GM21381 (cell line): ENCODE measurements around the gene AQR.
"Not testable (repeated sequence)": the region's sequence is repeated elsewhere in the genome, so short reads cannot be mapped to it uniquely, and the experiment has no call there.

ENCODE experiments used
- ATAC-seq: cut with Tn5 transposase; IDR thresholded peaks from one replicate; pipeline ENCODE4 v1.9.1; 2021; ENCODE audit warnings: mild to moderate bottlenecking, moderate library complexity; ENCODE audit not compliant: unreplicated experiment

The AQR gene

DNA sequence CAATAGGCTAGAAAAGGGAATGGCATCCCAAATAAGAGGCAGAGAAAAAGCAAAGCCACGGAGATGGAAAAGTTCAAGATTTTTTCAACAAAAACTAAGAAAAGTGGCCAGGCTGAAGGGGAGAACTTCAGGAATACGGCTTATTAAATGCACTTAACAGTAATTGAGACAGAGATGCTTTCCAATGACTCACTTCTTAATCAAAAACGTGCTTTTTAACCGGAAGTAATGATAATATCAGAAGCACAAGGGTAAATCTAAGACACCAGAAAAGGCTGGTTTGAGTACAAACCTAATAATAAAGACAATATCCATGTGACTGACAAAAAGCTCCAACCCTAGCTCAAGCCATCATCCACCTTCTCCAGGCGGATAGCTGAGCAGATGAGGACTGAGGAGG, 149.4 kb downstream of the AQR start:
- no peak for ATAC-seq

DNA sequence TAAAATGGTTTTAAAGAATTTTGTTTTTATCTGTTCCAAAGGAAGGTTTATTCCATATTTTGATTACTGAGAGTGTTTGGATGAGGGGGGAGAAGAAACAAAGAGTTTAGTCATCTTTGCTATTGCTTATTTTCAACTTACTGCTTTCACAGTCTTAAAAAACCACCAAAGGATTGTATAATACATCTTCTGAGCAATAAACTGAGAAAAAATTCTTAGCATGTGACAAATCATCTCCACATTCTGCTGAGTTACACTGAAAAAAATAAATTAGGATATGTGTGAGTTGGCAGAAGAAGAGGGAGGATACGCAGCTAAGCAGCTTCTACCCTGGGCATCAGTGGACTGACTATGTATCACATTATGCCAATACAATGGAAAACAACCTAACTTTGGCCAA, 151.0 kb downstream of the AQR start:
- ATAC-seq, result no peak

GRCh38 chr15:34815836-34816235, 153.7 kb downstream of the AQR start:
- ATAC-seq, result no peak

GRCh38 chr15:34813446-34814190, 155.9 kb downstream of the AQR start:
- ATAC-seq, result no peak

DNA sequence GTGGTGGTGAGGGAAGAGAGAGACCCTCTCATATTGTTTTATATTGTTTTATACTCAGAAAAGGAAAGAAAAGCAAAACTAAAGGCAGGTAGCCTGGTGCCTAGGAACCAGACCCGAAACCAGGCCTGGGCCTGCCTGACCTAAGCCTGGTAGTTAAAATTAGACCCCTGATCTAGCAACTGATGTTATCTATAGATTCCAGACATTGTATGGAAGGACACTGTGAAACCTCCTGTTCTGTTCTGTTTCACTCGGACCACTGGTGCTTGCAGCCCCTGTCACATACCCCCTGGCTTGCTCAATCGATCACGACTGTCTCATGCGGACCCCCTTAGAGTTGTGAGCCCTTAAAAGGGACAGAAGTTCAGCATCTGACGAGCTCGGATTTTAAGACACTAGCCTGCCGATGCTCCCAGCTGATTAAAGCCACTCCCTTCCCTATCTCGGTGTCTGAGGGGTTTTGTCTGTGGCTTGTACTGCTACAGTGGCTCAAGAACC, 156.6 kb downstream of the AQR start:
- ATAC-seq, result not testable (repeated sequence)

GRCh38 chr15:34812369-34812768, 157.2 kb downstream of the AQR start:
- no peak for ATAC-seq

GRCh38 chr15:34810443-34811129, 159.0 kb downstream of the AQR start:
- ATAC-seq, result no peak

DNA sequence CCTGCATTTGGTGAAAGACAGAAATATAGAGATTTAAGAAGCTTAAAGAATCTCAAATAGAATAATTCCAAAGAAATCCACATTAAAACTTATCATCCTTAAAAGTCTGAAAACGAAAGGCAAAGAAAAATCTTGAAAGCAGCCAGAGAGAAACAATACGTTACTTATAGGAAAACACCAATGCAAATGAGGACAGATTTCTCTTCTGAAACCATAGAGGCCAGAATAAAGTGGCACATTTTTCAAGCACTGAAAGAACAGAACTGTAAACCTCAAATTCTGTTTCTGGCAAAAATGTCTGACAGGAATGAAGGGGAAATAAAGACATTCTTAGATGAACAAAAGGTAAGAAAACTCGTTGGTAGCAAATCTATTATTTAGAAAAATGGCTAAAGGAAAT, 160.4 kb downstream of the AQR start:
- no peak for ATAC-seq

GRCh38 chr15:34808016-34808415, 161.5 kb downstream of the AQR start:
- no peak for ATAC-seq

DNA sequence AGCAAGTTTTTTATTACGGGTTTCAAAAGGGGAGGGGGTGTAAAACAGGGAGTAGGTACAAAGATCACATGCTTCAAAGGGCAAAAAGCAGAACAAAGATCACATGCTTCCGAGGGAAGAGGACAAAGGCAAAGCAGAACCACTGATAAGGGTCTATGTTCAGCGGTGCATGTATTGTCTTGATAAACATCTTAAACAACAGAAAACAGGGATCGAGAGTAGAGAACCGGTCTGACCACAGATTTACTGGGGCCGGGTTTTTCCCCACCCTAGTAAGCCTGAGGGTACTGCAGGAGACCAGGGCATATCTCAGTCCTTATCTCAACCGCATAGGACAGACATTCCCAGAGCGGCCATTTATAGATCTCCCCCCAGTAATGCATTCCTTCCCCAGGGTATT, 162.3 kb downstream of the AQR start:
- ATAC-seq, result not testable (repeated sequence)

GRCh38 chr15:34804776-34805175, 164.8 kb downstream of the AQR start:
- no peak for ATAC-seq

- ATAC-seq, result no peak
Observed at GRCh38 chr15:34804113-34804512, 165.4 kb downstream of the AQR start.

DNA sequence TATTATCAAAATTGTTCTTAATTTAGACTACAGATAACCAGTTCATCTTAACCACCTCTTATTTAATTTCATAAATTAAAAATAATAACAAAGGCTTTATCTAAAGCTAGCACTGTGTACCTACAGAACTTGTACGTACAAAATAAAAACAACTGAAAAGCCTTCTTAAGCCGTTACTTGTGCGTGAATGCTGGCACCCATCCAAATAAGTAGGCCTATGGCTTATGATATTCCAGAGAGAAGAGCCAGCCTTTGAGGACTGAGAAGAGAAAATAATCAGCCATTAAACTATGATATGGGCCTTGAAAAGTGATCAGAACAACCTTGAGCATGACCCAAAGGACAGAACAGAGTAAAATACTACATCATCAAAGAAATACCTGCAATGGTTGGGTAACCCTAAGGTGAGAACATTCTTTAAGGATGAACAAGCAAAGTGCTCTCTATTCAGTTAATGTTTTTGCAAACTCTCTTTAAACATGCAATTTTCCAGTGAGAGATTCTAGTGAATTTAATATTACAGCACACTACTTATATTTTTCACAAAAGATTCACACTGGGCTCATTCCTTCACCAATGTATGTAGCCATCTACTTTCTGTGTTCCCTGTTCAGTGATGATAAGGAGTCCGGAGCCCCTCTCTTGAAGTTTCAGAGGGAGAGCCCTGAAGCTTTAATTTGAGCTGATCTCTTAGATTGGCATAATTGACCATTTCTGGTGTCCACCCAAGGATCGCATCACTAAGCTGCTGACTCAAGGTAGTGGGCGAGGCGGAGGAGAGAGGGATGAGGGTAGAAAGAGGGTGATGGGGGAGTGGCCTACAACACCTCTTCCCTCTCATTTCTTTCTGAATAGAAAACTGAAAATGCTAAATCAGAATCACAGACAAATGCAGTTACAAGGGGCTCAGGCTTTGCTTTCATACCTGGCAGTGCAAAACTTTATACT, 166.5 kb downstream of the AQR start:
- no peak for ATAC-seq

DNA sequence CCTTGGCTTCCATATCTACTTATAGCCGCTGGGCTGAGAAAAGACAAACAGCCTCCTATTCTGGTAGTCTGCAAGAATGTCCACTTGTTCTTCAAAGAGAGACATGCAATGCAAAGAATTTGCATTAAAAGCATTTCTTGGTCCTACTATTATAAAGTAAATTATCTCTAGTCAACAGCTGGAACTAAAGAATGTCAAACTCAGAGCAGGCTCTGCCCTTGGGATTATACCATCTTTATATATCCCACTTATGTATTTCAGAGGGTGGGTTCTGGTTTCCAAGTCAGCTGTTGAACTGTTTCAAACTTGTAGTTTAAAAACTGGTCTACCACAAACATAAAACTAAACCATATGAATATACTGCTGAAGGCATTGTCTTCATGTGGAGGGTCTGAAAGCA, 167.2 kb downstream of the AQR start:
- ATAC-seq, result no peak
